Glutamatergic neuron (in vitro differentiated cells): ENCODE data around the gene APAF1. TPM values are rescaled to one million over a fixed set of nuclear protein-coding genes. Genes with fewer than 3 reads are reported as not detected.
"Not testable (repeated sequence)": the region's sequence is repeated elsewhere in the genome, so short reads cannot be mapped to it uniquely, and the experiment has no call there.

Experiments
- DNase-seq: peaks from one replicate; pipeline ENCODE4 v3.0.0; 2022
- H3K27ac Mint-ChIP-seq: one replicate; pipeline ENCODE4 v1.8.0; 2020; ENCODE audit warnings: mild to moderate bottlenecking, mixed read lengths, inconsistent platforms; ENCODE audit not compliant: unreplicated experiment
- H3K27me3 Mint-ChIP-seq: one replicate; pipeline ENCODE4 v1.8.0; 2020; ENCODE audit warnings: mild to moderate bottlenecking, moderate library complexity, mixed read lengths, inconsistent platforms; ENCODE audit not compliant: unreplicated experiment
- H3K36me3 Mint-ChIP-seq: one replicate; pipeline ENCODE4 v1.8.0; 2020; ENCODE audit warnings: mild to moderate bottlenecking, mixed read lengths, inconsistent platforms; ENCODE audit not compliant: unreplicated experiment
- H3K4me1 Mint-ChIP-seq: one replicate; pipeline ENCODE4 v1.8.0; 2020; ENCODE audit warnings: mild to moderate bottlenecking, low read depth, mixed read lengths, inconsistent platforms; ENCODE audit not compliant: unreplicated experiment
- H3K4me3 Mint-ChIP-seq: one replicate; pipeline ENCODE4 v1.8.0; 2020; ENCODE audit warnings: mild to moderate bottlenecking, mixed read lengths, inconsistent platforms; ENCODE audit not compliant: unreplicated experiment
- H3K9me3 Mint-ChIP-seq: one replicate; pipeline ENCODE4 v1.8.0; 2020; ENCODE audit warnings: mild to moderate bottlenecking, moderate library complexity, mixed read lengths, inconsistent platforms; ENCODE audit not compliant: unreplicated experiment
- CTCF ChIP-seq: fragments of 200-600 bp; sonication (generic); IDR thresholded peaks from one replicate; pipeline ENCODE4 v1.5.0; 2021; ENCODE audit not compliant: partially characterized antibody, unreplicated experiment
- long read RNA-seq: library from polyadenylated mRNA; unstranded; transcript quantifications from one replicate; pipeline ENCODE4 v2.0.0, GENCODE V29; 2020; ENCODE audit not compliant: unreplicated experiment
- total RNA-seq: library from RNA; stranded (reverse); fragmentation: NEBNext Ultra II Directional; extraction: Animal tissue kit (Norgen Biotek cat#: 25700); gene quantifications from one replicate; pipeline ENCODE4 v1.2.1, GENCODE V29; 2021; ENCODE audit not compliant: unreplicated experiment

APAF1 gene
- total RNA-seq: 20.8 TPM
- long read RNA-seq, partial matches to known transcripts: 0 of 1 reads
- long read RNA-seq, other reads (novel, unspliced or antisense): 1 of 1 reads

DNA sequence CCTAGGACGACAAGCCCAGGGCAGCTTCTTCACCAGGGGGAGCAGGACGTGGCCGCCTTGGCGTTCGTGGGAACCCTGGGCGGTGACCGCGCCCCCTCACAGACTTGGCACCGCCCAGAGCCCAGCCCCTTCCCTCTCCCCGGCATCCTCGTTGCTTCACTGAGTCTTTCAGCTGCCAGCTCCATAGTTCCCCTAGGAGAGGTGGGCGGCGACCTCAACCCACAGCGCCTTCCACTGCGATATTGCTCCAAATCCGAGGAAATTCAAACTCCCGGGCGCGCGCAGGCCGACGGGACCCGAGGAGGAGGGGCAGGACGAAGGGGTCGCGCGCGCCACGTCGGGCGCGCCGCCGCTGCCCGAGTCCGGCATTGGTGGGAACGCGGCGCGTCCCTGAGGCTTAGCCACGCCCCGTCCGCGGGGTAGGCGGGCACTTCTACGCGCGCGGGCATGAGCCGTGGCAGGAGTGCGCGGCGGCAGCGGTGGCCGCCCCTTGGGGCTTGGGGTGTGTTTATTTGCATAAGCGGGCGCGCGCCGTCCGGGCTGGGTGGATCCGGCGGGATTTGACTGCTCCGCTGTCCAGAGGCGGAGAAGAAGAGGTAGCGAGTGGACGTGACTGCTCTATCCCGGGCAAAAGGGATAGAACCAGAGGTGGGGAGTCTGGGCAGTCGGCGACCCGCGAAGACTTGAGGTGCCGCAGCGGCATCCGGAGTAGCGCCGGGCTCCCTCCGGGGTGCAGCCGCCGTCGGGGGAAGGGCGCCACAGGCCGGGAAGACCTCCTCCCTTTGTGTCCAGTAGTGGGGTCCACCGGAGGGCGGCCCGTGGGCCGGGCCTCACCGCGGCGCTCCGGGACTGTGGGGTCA is at the start of gene APAF1, which contains the start of gene IKBIP:
Gene APAF1, plus strand, starts transcription at position 579 of the 860 bp plus-strand sequence. CDS start 3,070 bp downstream, outside the sequence.
Gene IKBIP, minus strand, starts transcription at position 77 of the 860 bp plus-strand sequence. CDS start 87 bp downstream, outside the sequence.
- peaks cover 7% of the 10 kb centered on the region for H3K9me3 Mint-ChIP-seq
- TF ChIP-seq CTCF: no peak
- H3K36me3 Mint-ChIP-seq: no peaks in the 10 kb centered on the region
- DNase-seq: peak; percentile 97
- H3K27ac Mint-ChIP-seq: peak within 1 kb of the TSS; percentile 87
- no peaks in the 10 kb centered on the region for H3K4me1 Mint-ChIP-seq
- peak within 1 kb of the TSS; percentile 94 for H3K4me3 Mint-ChIP-seq
- peaks cover 6% of the 10 kb centered on the region for H3K27me3 Mint-ChIP-seq

GRCh38 chr12:98597313-98597712 is 47.8 kb upstream of the APAF1 start:
- not testable (repeated sequence) for H3K27ac Mint-ChIP-seq, H3K36me3 Mint-ChIP-seq, H3K27me3 Mint-ChIP-seq, H3K4me1 Mint-ChIP-seq, H3K4me3 Mint-ChIP-seq, DNase-seq
- H3K9me3 Mint-ChIP-seq: peaks cover 11% of the 10 kb centered on the region

- no peaks in the 10 kb centered on the region for H3K36me3 Mint-ChIP-seq
- DNase-seq: no peak
- no peak for TF ChIP-seq CTCF
- no peak overlapping the region for H3K4me3 Mint-ChIP-seq
- no peaks in the 10 kb centered on the region for H3K4me1 Mint-ChIP-seq
- H3K27me3 Mint-ChIP-seq: no peaks in the 10 kb centered on the region
- peaks cover 2% of the 10 kb centered on the region for H3K9me3 Mint-ChIP-seq
- H3K27ac Mint-ChIP-seq: no peak overlapping the region
Observed at GRCh38 chr12:98601924-98602323, 43.2 kb upstream of the APAF1 start.

GRCh38 chr12:98606359-98606988 is 38.6 kb upstream of the APAF1 start:
- Mint-ChIP-seq H3K27me3 (peaks cover 1% of the 10 kb centered on the region), H3K36me3 (no peaks in the 10 kb centered on the region), H3K9me3 (no peaks in the 10 kb centered on the region), H3K27ac (no peak overlapping the region), H3K4me3 (no peak overlapping the region), H3K4me1 (no peaks in the 10 kb centered on the region)
- TF ChIP-seq CTCF: no peak
- no peak for DNase-seq

DNA sequence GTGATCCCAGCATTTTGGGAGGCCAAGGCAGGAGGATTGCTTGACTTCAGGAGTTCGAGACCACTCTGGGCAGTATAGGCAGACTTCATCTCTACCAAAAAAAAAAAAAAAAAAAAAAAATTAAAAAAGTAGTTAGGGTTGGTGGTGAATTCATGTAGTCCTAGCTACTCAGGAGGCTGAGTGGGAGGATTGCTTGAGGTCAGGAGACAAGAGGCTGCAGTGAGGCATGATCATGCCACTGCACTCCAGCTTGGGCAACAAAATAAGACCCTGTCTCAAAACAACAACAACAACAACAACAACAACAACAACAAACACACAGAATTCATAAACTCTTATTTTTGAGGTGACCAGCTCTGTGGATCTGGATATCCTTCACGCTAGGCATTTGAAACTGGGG is 34.5 kb upstream of the APAF1 start:
- peaks cover 1% of the 10 kb centered on the region for H3K27me3 Mint-ChIP-seq
- peaks cover 5% of the 10 kb centered on the region for H3K4me1 Mint-ChIP-seq

More for the DNA sequence above, 34.5 kb upstream of the APAF1 start:
- DNase-seq: no peak
- H3K36me3 Mint-ChIP-seq: no peaks in the 10 kb centered on the region
- H3K27ac Mint-ChIP-seq: no peak overlapping the region
- no peaks in the 10 kb centered on the region for H3K9me3 Mint-ChIP-seq
- H3K4me3 Mint-ChIP-seq: no peak overlapping the region
- no peak for TF ChIP-seq CTCF
